HepG2 (cell line): ENCODE measurements around the gene ALKBH5. TPM values are rescaled to one million over a fixed set of nuclear protein-coding genes. Genes with fewer than 3 reads are reported as not detected.

Experiments
- AHR ChIP-seq: IDR thresholded peaks from 2 replicates; pipeline ENCODE4 v1.6.1; 2018; ENCODE audit warnings: missing genetic modification reagents, missing compliant biosample characterization
- FOXC1 ChIP-seq: sonication (generic); formaldehyde crosslinking; IDR thresholded peaks from 2 replicates; pipeline ENCODE4 v1.8.0; 2022; ENCODE audit warnings: mild to moderate bottlenecking, missing genetic modification reagents, borderline replicate concordance
- GATAD2A ChIP-seq: IDR thresholded peaks from 2 replicates; pipeline ENCODE4 v1.6.1; 2016
- HCFC1 ChIP-seq: fragments of 150-350 bp; IDR thresholded peaks from 2 replicates; pipeline ENCODE4 v1.6.1; 2014; ENCODE audit warnings: low read depth, low read length
- HES4 ChIP-seq: sonication (generic); formaldehyde crosslinking; IDR thresholded peaks from 2 replicates; pipeline ENCODE4 v1.9.0; 2021; ENCODE audit warnings: mild to moderate bottlenecking, missing genetic modification reagents, borderline replicate concordance
- KMT2B ChIP-seq: IDR thresholded peaks from 2 replicates; pipeline ENCODE4 v1.6.1; 2016; ENCODE audit warnings: missing genetic modification reagents, missing compliant biosample characterization
- MIXL1 ChIP-seq: IDR thresholded peaks from 2 replicates; pipeline ENCODE4 v1.6.1; 2016
- NCOR1 ChIP-seq: fragments of 200-600 bp; sonication (generic); IDR thresholded peaks from 2 replicates; pipeline ENCODE4 v1.7.0; 2017; ENCODE audit warnings: antibody characterized with exemption, low read length, borderline replicate concordance
- NFYC ChIP-seq: IDR thresholded peaks from 2 replicates; pipeline ENCODE4 v1.6.1; 2016; ENCODE audit warnings: missing genetic modification reagents, missing compliant biosample characterization
- PAX8 ChIP-seq: sonication (generic); formaldehyde crosslinking; IDR thresholded peaks from 2 replicates; pipeline ENCODE4 v1.8.0; 2022; ENCODE audit warnings: mild to moderate bottlenecking, missing genetic modification reagents, borderline replicate concordance
- RBFOX2 ChIP-seq: fragments of 200-400 bp; formaldehyde crosslinking; IDR thresholded peaks from 2 replicates; pipeline ENCODE4 v1.6.1; 2017; ENCODE audit warnings: low read depth, mild to moderate bottlenecking, low read length
- SATB2 ChIP-seq: sonication (generic); formaldehyde crosslinking; IDR thresholded peaks from 2 replicates; pipeline ENCODE4 v1.5.0; 2020; ENCODE audit warnings: missing genetic modification reagents
- SIX1 ChIP-seq: sonication (generic); formaldehyde crosslinking; IDR thresholded peaks from 2 replicates; pipeline ENCODE4 v1.4.0; 2020; ENCODE audit warnings: missing genetic modification reagents, borderline replicate concordance
- SPEN ChIP-seq: sonication (generic); formaldehyde crosslinking; IDR thresholded peaks from 2 replicates; pipeline ENCODE4 v1.5.1; 2020; ENCODE audit warnings: low read depth, mild to moderate bottlenecking, missing genetic modification reagents
- ZFYVE20 ChIP-seq: sonication (generic); formaldehyde crosslinking; IDR thresholded peaks from 2 replicates; pipeline ENCODE4 v1.8.0; 2023; ENCODE audit warnings: low read depth, mild to moderate bottlenecking, moderate library complexity, missing genetic modification reagents, borderline replicate concordance
- ZNF788 ChIP-seq: sonication (generic); formaldehyde crosslinking; IDR thresholded peaks from 2 replicates; pipeline ENCODE4 v1.5.0; 2020; ENCODE audit warnings: mild to moderate bottlenecking, missing genetic modification reagents, borderline replicate concordance
- ZSCAN25 ChIP-seq: sonication (generic); formaldehyde crosslinking; IDR thresholded peaks from 2 replicates; pipeline ENCODE4 v1.8.0; 2022; ENCODE audit warnings: mild to moderate bottlenecking, missing genetic modification reagents
- polyA plus RNA-seq, 8 experiments: library from polyadenylated mRNA; depleted of rRNA in 3 of 8; stranded (reverse) in 7 of 8; unstranded in 1 of 8; fragments of >200 nt; fragmentation: Illumina TruSeq in 4 of 8; extraction: Trizol in 4 of 8; gene quantifications; 2 replicates each; pipeline versions ENCODE4 v1.2.1 to v1.2.3, GENCODE V29; 2011 to 2016; ENCODE audit warnings: low read depth in 4 of 8, missing spikeins in 1 of 8, mixed read lengths in 1 of 8; ENCODE audit not compliant: insufficient read depth in 1 of 8
- total RNA-seq, 5 experiments: library from RNA; depleted of rRNA; stranded (reverse); fragments of >200 nt; fragmentation: Illumina TruSeq; extraction: Trizol; gene quantifications; 2 replicates each; pipeline ENCODE4 v1.2.3, GENCODE V29; 2016; ENCODE audit warnings: low read depth in 1 of 5
- TF ChIP-seq, protein P1 (sequence below): sonication (generic); formaldehyde crosslinking; conservative IDR thresholded peaks from 2 replicates; pipeline ENCODE4 v1.8.0; 2022; ENCODE audit warnings: mild to moderate bottlenecking, moderate library complexity, missing genetic modification reagents
- TF ChIP-seq, protein P2 (sequence below): sonication (generic); formaldehyde crosslinking; IDR thresholded peaks from 2 replicates; pipeline ENCODE4 v1.4.0; 2020; ENCODE audit warnings: missing genetic modification reagents
- TF ChIP-seq, protein P3 (sequence below): sonication (generic); formaldehyde crosslinking; IDR thresholded peaks from 2 replicates; pipeline ENCODE4 v1.9.0; 2021; ENCODE audit warnings: missing genetic modification reagents, borderline replicate concordance
- TF ChIP-seq, protein P4 (sequence below): sonication (generic); formaldehyde crosslinking; IDR thresholded peaks from 2 replicates; pipeline ENCODE4 v1.5.0; 2020; ENCODE audit warnings: mild to moderate bottlenecking, missing genetic modification reagents

ALKBH5 gene
- total and polyA plus RNA-seq, 2 of the 13 experiments (the other 11 are each of a cell fraction or from before 2014, with no cell fraction given), result 68.9 to 76.9 TPM

DNA sequence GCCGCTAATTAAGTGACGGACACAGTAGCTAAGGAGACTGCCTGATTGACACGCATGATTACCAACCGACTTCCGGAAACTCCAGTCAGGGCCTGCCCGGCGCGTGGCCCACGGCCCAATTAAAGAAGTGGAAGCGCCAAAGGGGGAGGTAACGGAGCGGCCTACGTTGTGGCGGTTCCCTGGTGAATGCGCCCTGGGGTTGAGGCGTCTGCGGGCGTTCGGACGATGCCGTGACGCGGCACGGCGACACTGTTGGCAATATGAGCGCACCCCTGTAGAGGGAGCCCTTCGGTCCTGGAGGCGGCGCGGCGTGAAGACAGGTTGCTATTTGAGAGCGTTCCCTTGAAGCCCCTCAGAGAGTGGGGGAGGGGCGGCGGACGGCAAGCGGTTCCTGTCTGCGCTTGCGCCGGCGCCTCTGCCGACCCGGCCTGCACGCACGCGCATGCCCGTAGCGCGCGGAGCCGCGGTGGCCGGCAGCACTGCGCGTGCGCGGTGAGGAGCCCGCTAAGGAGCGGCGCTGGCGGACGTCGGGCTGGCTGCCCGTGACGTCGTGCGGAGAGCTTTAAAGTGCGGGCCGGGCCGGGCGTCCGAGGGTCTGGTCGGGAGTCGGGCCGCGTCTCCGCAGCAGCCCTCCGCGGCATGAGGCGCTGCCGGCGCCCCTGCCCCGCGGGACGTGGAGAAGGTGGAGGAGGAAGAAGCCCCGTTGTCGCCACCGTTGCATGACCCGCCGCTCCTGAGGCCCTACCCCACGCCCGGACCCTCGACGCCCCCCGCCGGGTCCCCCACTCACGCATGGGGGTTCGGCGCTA lies at the start of gene ALKBH5 (continued):
- TF ChIP-seq, protein P1, sequence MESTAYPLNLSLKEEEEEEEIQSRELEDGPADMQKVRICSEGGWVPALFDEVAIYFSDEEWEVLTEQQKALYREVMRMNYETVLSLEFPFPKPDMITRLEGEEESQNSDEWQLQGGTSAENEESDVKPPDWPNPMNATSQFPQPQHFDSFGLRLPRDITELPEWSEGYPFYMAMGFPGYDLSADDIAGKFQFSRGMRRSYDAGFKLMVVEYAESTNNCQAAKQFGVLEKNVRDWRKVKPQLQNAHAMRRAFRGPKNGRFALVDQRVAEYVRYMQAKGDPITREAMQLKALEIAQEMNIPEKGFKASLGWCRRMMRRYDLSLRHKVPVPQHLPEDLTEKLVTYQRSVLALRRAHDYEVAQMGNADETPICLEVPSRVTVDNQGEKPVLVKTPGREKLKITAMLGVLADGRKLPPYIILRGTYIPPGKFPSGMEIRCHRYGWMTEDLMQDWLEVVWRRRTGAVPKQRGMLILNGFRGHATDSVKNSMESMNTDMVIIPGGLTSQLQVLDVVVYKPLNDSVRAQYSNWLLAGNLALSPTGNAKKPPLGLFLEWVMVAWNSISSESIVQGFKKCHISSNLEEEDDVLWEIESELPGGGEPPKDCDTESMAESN, result peak; percentile 70; the same call in 1 of the 2 replicates
- TF ChIP-seq, protein P2, sequence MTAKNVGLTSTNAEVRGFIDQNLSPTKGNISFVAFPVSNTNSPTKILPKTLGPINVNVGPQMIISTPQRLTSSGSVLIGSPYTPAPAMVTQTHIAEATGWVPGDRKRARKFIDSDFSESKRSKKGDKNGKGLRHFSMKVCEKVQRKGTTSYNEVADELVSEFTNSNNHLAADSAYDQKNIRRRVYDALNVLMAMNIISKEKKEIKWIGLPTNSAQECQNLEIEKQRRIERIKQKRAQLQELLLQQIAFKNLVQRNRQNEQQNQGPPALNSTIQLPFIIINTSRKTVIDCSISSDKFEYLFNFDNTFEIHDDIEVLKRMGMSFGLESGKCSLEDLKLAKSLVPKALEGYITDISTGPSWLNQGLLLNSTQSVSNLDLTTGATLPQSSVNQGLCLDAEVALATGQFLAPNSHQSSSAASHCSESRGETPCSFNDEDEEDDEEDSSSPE (CRISPR knock-in tag), result peak; percentile 69
- peak; percentile 68; the same call in 1 of the 2 replicates for TF ChIP-seq ZFYVE20
- peak; percentile 68; the same call in 1 of the 2 replicates for TF ChIP-seq PAX8 (CRISPR knock-in tag)
- peak; percentile 94 for TF ChIP-seq NFYC (CRISPR knock-in tag)
- TF ChIP-seq ZSCAN25, result no peak
- peak; percentile 20; the same call in 1 of the 2 replicates for TF ChIP-seq HES4 (CRISPR knock-in tag)
- peak; percentile 67; the same call in 1 of the 2 replicates for TF ChIP-seq ZNF788 (CRISPR knock-in tag)
- peak; percentile 34; the same call in 1 of the 2 replicates for TF ChIP-seq AHR (CRISPR knock-in tag)
- TF ChIP-seq HCFC1, result peak; percentile 29; the same call in 1 of the 2 replicates
- no peak for TF ChIP-seq SIX1 (CRISPR knock-in tag)
- peak; percentile 42; the same call in 1 of the 2 replicates for TF ChIP-seq KMT2B
- TF ChIP-seq, protein P3, sequence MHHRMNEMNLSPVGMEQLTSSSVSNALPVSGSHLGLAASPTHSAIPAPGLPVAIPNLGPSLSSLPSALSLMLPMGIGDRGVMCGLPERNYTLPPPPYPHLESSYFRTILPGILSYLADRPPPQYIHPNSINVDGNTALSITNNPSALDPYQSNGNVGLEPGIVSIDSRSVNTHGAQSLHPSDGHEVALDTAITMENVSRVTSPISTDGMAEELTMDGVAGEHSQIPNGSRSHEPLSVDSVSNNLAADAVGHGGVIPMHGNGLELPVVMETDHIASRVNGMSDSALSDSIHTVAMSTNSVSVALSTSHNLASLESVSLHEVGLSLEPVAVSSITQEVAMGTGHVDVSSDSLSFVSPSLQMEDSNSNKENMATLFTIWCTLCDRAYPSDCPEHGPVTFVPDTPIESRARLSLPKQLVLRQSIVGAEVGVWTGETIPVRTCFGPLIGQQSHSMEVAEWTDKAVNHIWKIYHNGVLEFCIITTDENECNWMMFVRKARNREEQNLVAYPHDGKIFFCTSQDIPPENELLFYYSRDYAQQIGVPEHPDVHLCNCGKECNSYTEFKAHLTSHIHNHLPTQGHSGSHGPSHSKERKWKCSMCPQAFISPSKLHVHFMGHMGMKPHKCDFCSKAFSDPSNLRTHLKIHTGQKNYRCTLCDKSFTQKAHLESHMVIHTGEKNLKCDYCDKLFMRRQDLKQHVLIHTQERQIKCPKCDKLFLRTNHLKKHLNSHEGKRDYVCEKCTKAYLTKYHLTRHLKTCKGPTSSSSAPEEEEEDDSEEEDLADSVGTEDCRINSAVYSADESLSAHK, result no peak
- TF ChIP-seq MIXL1 (CRISPR knock-in tag), result peak; percentile 97
- TF ChIP-seq NCOR1, result no peak
- TF ChIP-seq RBFOX2, result peak; percentile 85
- TF ChIP-seq GATAD2A (CRISPR knock-in tag), result no peak; the same call in 1 of the 2 replicates
- TF ChIP-seq SATB2 (CRISPR knock-in tag), result 0 out of 2 replicates have a peak, but pooled peaks have one; percentile 8
- 0 out of 2 replicates have a peak, but pooled peaks have one; percentile 9 for TF ChIP-seq FOXC1 (CRISPR knock-in tag)
- TF ChIP-seq, protein P4, sequence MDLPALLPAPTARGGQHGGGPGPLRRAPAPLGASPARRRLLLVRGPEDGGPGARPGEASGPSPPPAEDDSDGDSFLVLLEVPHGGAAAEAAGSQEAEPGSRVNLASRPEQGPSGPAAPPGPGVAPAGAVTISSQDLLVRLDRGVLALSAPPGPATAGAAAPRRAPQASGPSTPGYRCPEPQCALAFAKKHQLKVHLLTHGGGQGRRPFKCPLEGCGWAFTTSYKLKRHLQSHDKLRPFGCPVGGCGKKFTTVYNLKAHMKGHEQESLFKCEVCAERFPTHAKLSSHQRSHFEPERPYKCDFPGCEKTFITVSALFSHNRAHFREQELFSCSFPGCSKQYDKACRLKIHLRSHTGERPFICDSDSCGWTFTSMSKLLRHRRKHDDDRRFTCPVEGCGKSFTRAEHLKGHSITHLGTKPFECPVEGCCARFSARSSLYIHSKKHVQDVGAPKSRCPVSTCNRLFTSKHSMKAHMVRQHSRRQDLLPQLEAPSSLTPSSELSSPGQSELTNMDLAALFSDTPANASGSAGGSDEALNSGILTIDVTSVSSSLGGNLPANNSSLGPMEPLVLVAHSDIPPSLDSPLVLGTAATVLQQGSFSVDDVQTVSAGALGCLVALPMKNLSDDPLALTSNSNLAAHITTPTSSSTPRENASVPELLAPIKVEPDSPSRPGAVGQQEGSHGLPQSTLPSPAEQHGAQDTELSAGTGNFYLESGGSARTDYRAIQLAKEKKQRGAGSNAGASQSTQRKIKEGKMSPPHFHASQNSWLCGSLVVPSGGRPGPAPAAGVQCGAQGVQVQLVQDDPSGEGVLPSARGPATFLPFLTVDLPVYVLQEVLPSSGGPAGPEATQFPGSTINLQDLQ, result peak; percentile 48; the same call in 1 of the 2 replicates
- peak; percentile 34 for TF ChIP-seq SPEN (CRISPR knock-in tag)
